Activated CD8-positive, alpha-beta memory T cell treated with anti-CD3 and anti-CD28 coated beads for 1 hour (primary cell): Measurements from ENCODE around the gene HOXA5.

ENCODE experiments used
- DNase-seq, 2 donors: peaks; one replicate each; pipeline ENCODE4 v3.0.0-alpha.2; 2020; ENCODE audit warnings: low read depth in 1 of 2; ENCODE audit errors: extremely low read depth in 1 of 2

The HOXA5 gene

GRCh38 chr7:27122077-27122910, 21.2 kb downstream of the HOXA5 start:
- no peak for DNase-seq

- no peak for DNase-seq
Observed at GRCh38 chr7:27121684-27122076, 21.8 kb downstream of the HOXA5 start.

DNA sequence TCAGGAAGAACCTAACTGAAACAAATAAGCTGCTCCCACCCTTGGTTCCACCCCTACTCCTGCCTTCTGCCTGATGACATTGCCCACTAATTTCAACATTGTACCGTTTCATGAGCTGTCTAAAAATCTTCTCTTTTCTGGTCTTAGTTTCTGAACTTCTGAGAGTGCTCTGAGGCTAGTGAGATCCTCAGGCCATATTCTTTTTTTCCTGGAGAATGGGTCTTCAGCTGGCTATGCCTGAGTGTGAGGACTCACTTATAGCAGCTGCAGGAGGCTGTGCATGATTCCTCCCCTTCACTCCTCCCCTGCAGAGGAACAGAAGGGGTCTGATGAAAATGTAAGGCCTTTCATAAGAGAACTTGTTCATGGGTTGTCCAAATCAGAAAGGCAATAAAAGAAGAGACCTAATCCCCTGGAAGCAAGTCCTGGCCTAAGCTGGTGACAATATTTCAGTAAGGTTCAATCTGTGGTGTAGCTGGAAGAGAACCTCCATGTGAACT, 24.0 kb downstream of the HOXA5 start:
- DNase-seq, result no peak

DNA sequence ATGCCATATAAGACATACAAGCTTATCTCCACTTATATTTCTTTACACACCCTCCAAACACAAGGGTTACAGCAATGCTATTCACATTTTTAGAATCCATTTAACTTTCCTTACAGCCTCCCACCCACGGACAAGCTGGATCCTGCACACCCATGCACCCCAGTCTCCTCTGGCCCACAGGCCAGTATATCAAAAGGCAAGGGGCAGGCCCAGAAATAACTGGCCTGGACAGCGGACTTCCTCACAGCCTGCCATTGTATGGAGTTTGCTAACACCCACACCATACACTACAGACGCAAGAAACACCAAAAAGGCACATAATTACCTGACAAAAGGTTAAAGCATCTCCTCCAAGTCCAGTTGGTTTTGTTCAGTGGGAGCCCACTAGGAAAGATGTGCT, 24.9 kb downstream of the HOXA5 start:
- no peak for DNase-seq

GRCh38 chr7:27117887-27118491, 25.5 kb downstream of the HOXA5 start:
- DNase-seq, result no peak

DNA sequence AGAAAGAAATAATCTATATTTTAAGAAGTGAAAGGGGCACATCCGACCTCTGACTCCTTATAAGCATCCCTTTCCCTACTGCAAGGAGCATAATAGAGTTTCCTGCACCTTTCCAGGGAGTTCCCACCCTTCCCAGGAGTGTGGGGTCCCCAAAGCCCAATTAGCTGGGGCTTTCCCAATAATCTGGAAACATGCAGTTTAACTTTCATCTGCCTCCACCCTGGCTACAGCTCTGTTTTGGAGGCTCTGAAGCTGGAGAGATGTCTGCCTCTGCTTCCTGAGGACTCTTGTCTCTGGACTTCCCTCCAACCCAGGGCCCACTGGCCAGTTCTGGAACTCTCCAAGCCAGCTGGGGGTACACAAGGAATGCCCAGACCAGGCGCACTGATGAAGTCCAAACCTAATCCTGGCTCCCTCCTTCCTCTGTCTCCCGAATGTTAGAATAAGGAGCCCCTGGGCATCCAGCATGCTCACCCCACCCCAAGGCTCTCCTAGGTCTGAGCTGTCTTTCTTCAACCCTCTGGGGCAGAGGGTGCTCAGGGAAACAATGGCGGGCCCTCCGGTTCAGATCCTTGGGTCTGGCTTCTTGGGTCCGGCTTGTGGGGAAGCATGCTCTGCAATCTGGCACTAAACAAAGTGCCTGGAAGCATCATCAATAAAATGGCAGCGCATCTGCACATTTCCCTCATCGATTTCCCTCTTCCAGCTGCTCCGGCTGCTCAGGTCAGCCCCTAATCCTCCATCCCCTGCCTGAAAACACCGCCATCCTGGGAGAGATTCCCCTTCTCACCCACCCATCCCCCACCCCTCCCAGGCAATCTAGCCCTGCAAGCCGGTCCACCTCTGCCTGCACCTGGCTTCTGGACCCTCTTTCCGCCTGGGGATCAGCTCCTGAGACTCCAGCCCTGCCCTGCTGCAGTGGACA, 26.3 kb downstream of the HOXA5 start:
- no peak for DNase-seq

- DNase-seq, result no peak
Observed at GRCh38 chr7:27116031-27116961, 27.2 kb downstream of the HOXA5 start.

DNA sequence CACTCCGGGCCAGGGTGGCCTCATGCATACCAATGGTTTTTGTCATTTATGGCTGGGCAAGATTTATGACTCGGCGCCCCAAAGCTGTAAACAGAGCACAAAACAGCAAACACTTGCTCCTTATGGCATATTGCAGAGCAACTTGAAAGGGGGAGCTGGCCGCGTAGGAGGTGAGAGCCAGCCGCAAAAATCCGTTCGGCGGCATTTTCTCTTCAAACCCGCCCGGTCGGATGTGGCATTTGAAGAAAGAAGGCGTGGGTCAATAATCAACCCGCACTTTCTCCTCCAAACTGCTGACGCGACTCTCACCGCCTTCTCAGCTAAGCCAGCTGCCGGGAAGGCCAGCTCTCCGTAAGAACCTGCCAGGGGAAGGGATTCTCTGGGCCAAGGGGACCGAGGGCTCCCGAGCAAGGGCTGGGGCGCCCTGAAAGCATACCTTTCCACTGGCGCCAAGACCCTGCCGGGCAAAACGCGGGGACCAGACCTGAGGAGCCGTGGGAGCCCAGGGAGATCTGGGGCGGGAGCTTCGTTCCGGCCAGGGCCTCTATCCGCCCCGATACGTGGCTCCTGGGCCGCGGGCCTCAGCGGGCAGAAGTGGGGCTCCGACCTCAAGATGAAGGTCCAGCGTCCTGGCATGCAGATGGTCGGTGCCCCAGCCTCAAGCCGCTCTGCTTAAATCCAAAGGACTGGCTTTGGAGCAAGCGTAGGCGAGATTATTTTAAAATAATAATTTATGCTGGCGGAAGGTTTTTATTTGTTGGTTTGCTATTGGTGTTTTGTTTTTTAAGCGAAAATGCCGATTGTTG, 28.1 kb downstream of the HOXA5 start:
- DNase-seq, result no peak

GRCh38 chr7:27114881-27115220, 28.6 kb downstream of the HOXA5 start:
- no peak for DNase-seq

- DNase-seq, result no peak
Observed at GRCh38 chr7:27113991-27114769, 29.3 kb downstream of the HOXA5 start.

- DNase-seq, result no peak
Observed at GRCh38 chr7:27112955-27113949, 30.2 kb downstream of the HOXA5 start.

- DNase-seq, result no peak
Observed at GRCh38 chr7:27112361-27112760, 31.1 kb downstream of the HOXA5 start.

- no peak for DNase-seq
Observed at GRCh38 chr7:27111751-27112277, 31.7 kb downstream of the HOXA5 start.

GRCh38 chr7:27111042-27111750, 32.3 kb downstream of the HOXA5 start:
- DNase-seq, result no peak

GRCh38 chr7:27110186-27111031, 33.1 kb downstream of the HOXA5 start:
- no peak for DNase-seq
